HG03060 (cell line): Measurements from ENCODE around the gene WASHC1.
"Not testable (repeated sequence)": the region's sequence is repeated elsewhere in the genome, so short reads cannot be mapped to it uniquely, and the experiment has no call there.

Experiments
- ATAC-seq: cut with Tn5 transposase; IDR thresholded peaks from one replicate; pipeline ENCODE4 v1.9.1; 2021; ENCODE audit warnings: low read depth, moderate number of reproducible peaks; ENCODE audit not compliant: unreplicated experiment

WASHC1 gene

GRCh38 chr9:16875-17274 lies 12.4 kb downstream of the WASHC1 start:
- ATAC-seq: not testable (repeated sequence)

- not testable (repeated sequence) for ATAC-seq
Observed at GRCh38 chr9:14129-14809, 15.0 kb downstream of the WASHC1 start.

DNA sequence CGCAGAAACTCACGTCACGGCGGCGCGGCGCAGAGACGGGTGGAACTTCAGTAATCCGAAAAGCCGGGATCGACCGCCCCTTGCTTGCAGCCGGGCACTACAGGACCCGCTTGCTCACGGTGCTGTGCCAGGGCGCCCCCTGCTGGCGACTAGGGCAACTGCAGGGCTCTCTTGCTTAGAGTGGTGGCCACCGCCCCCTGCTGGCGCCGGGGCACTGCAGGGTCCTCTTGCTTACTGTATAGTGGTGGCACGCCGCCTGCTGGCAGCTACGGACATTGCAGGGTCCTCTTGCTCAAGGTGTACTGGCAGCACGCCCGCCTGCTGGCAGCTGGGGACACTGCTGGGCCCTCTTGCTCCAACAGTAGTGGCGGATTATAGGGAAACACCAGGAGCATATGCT lies 18.1 kb downstream of the WASHC1 start:
- ATAC-seq: not testable (repeated sequence)

GRCh38 chr9:10653-11053 lies 18.6 kb downstream of the WASHC1 start:
- not testable (repeated sequence) for ATAC-seq

- ATAC-seq: not testable (repeated sequence)
Observed at GRCh38 chr9:10207-10606, 19.0 kb downstream of the WASHC1 start.
